ENCODE measurements around the gene DDO. TPM values are rescaled to one million over a fixed set of nuclear protein-coding genes. Genes with fewer than 3 reads are reported as not detected.
"Not testable (repeated sequence)": the region's sequence is repeated elsewhere in the genome, so short reads cannot be mapped to it uniquely, and the experiment has no call there.

The DDO gene
- total RNA-seq, 2 donors from 2014 or later = 4.4 to 13.7 TPM

DNA sequence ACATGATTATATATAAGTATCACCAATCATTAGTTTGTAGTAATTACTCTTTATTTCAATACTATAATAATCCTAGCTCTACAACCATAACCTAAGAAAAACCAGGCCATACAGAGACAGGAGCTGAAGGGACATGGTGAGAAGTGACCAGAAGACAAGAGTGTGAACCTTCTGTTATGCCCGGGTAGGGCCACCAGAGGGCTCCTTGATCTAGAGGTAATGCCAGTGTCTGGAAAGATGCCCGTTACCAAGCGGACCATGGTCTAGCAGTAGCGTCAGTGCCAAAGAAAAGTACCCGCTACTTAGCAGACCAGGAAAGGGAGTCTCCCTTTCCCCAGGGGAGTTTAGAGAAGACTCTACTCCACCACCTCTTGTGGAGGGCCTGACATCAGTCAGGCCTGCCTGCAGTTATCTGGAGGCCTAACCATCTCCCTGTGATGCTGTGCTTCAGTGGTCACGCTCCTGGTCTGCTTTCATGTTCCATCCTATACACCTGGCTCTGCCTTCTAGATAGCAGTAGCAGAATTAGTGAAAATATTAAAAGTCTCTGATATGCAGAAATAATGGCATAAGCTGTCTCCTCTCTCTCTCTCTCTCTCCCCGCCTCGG lies 42.3 kb upstream of the DDO start:
- H3K4me3 ChIP-seq; H3K4me1 ChIP-seq; H3K27ac ChIP-seq; H3K36me3 ChIP-seq; H3K27me3 ChIP-seq; DNase-seq (ENCODE audit: low spot score): not testable (repeated sequence)
- TF ChIP-seq, protein P1, sequence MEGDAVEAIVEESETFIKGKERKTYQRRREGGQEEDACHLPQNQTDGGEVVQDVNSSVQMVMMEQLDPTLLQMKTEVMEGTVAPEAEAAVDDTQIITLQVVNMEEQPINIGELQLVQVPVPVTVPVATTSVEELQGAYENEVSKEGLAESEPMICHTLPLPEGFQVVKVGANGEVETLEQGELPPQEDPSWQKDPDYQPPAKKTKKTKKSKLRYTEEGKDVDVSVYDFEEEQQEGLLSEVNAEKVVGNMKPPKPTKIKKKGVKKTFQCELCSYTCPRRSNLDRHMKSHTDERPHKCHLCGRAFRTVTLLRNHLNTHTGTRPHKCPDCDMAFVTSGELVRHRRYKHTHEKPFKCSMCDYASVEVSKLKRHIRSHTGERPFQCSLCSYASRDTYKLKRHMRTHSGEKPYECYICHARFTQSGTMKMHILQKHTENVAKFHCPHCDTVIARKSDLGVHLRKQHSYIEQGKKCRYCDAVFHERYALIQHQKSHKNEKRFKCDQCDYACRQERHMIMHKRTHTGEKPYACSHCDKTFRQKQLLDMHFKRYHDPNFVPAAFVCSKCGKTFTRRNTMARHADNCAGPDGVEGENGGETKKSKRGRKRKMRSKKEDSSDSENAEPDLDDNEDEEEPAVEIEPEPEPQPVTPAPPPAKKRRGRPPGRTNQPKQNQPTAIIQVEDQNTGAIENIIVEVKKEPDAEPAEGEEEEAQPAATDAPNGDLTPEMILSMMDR (IDR thresholded peaks at IDR 0.05) = peak in 1 of 2 donors; percentile 19
- peaks cover 0 to 16% of the 10 kb centered on the region in 2 donors for H3K9me3 ChIP-seq

DNA sequence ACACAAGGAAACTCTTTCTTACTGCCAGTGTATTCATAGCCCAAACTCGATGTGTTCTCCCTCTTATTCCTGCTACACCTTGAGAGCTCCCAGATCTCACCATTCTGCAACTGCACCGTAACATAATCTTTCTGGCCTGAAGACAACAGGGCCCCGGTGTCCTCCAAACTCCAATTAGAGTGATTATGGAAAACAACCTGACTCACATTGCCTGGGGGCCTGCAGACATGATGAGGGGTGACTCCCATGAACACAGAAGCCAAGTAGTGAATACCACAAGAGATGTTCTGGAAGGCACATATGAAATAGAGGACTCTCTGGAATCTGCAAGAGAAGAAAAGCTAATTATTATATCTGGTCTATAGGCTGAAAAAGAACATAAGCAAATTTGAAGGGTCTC lies 41.3 kb upstream of the DDO start:
- DNase-seq (ENCODE audit: low spot score) = no peak
- Histone ChIP-seq H3K4me1 (no peaks in the 10 kb centered on the region), H3K27ac (no peak overlapping the region), H3K27me3 (no peaks in the 10 kb centered on the region), H3K9me3 (peaks cover 0 to 8% of the 10 kb centered on the region in 2 donors), H3K4me3 (no peak overlapping the region), H3K36me3 (no peaks in the 10 kb centered on the region)
- TF ChIP-seq, protein P1 (IDR thresholded peaks at IDR 0.05) = no peak

DNA sequence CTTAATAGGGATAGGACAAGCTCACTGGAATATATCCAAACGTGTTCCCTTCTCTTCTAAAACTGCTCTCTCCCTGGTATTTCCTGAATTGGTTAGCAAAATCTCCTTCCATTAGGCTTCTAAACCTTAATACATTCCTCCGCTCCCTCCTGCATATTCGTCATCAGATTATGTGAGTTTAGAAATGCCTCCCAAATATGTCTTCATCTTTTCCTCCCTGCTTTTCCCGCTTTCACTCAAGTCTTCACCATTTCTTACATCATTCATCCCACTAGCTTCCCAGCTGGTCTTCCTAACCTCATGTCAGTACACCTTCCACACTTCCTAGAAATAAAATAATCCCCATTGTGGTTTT lies 34.1 kb upstream of the DDO start:
- DNase-seq (ENCODE audit: low spot score) = no peak
- TF ChIP-seq, protein P1 (IDR thresholded peaks at IDR 0.05) = no peak
- Histone ChIP-seq H3K4me1 (no peaks in the 10 kb centered on the region), H3K27ac (no peak overlapping the region), H3K4me3 (no peak overlapping the region), H3K27me3 (no peaks in the 10 kb centered on the region), H3K9me3 (no peaks in the 10 kb centered on the region), H3K36me3 (no peaks in the 10 kb centered on the region)

DNA sequence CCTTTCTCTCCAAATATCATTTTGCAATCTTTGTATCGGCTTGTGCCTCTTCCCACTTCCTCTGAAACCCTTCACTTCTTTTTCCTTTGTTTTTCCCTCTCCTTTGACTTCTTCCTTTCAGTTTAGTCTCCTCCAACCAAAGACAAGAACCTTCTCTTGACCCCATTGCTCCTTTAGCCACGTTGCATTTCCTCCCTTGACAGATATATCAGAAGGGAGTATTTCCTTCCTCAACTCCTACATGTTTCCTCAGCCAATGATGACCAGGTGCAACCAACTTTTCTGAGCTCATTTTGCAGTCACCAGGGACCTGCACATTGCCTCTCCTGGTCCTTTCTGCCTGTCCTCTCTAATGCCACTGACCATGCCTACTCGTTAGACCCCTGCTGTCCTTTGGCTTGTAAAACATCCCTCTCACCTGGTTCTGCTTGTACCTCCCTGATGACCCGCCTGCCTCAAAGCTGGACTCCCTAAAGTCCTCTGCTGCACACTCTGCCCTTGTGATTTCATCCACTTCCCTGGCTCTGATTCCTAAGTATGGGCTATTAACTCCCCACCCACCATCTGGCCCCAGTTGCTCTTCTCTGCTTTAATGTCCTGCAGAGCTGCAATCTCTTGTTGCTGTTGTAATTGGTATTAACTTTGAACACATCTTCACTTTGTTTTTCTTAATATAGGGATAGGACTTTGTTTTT lies 33.6 kb upstream of the DDO start:
- Histone ChIP-seq H3K9me3 (no peaks in the 10 kb centered on the region), H3K36me3 (no peaks in the 10 kb centered on the region), H3K4me1 (no peaks in the 10 kb centered on the region), H3K4me3 (no peak overlapping the region), H3K27ac (no peak overlapping the region), H3K27me3 (no peaks in the 10 kb centered on the region)
- TF ChIP-seq, protein P1 (IDR thresholded peaks at IDR 0.05) = no peak
- no peak for DNase-seq (ENCODE audit: low spot score)

DNA sequence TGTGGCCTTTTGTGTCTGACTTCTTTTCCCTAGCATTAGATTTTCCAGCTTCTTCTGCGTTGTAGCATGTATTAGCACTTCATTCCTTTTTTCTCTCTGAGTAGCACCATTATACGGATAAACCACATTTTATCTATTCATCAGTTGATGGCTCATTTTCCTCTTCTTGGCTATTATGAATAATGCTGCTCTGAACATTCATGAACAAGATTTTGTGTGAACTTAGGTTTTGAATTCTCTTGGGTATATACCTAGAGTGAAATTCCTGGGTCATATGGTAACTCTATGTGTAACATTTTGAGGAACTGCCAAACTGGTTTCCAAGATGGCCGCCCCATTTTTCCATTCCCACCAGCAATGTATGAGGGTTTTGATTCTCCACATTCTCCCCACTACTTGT lies 32.4 kb upstream of the DDO start:
- H3K4me3 ChIP-seq = no peak overlapping the region
- no peaks in the 10 kb centered on the region for H3K36me3 ChIP-seq
- H3K9me3 ChIP-seq = no peaks in the 10 kb centered on the region
- H3K27me3 ChIP-seq = no peaks in the 10 kb centered on the region
- H3K4me1 ChIP-seq = no peaks in the 10 kb centered on the region
- H3K27ac ChIP-seq = no peak overlapping the region
- DNase-seq (ENCODE audit: low spot score) = no peak
- TF ChIP-seq, protein P1 (IDR thresholded peaks at IDR 0.05) = no peak

DNA sequence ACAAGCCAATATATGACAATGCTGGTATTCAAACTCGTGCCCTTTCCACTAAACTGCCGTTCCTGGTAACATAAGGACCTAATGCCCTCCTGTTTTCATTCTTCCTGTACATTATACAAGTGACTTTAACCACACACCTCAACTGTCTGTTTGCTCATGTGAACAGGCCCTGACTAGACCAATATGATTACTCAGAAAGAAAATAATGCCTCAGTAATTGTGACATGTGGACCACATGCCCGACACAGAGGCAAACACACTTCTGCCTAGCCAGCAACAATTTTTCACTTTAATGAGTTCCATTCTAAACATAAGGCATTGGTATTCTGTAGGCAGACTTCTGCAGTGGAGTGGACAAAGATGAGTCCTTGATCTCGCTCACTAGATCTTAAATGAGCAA lies 31.0 kb upstream of the DDO start:
- no peaks in the 10 kb centered on the region for H3K4me1 ChIP-seq
- H3K9me3 ChIP-seq = no peaks in the 10 kb centered on the region
- TF ChIP-seq, protein P1 (IDR thresholded peaks at IDR 0.05) = no peak
- no peak overlapping the region for H3K27ac ChIP-seq
- H3K27me3 ChIP-seq = no peaks in the 10 kb centered on the region
- no peaks in the 10 kb centered on the region for H3K36me3 ChIP-seq
- no peak for DNase-seq (ENCODE audit: low spot score)
- no peak overlapping the region for H3K4me3 ChIP-seq
